Astrocyte of the spinal cord (primary cell): Measurements from ENCODE around the gene ZNF620.
A peak's percentile ranks its signal among the peaks of the same experiment; 100 is the strongest.
"Not testable (repeated sequence)": the region's sequence is repeated elsewhere in the genome, so short reads cannot be mapped to it uniquely, and the experiment has no call there.

Source experiments
- DNase-seq: peaks from one replicate; pipeline ENCODE4 v3.0.0; 2011; ENCODE audit warnings: low read depth, low spot score
- H3K4me3 ChIP-seq: 2 replicates; pipeline ENCODE4 v1.5.1; 2011; ENCODE audit warnings: low read depth, mild to moderate bottlenecking, low read length, moderate library complexity
- CTCF ChIP-seq: IDR thresholded peaks from 2 replicates; pipeline ENCODE4 v1.5.1; 2012; ENCODE audit warnings: low read depth, mild to moderate bottlenecking, low read length, inconsistent platforms
- in situ Hi-C: cut with HindIII; loops from 2 replicates; pipeline ENCODE4 v1.10.0; 2017; ENCODE audit warnings: low sequenced_read_pairs

ZNF620 gene

GRCh38 chr3:40532252-40532651 is 26.4 kb downstream of the ZNF620 start:
- no peak for TF ChIP-seq CTCF
- in situ Hi-C loops = no loop called here
- no peak overlapping the region for H3K4me3 ChIP-seq
- no peak for DNase-seq

- no peak for DNase-seq
- TF ChIP-seq CTCF = no peak
- H3K4me3 ChIP-seq = no peak overlapping the region
- in situ Hi-C loops = no loop called here
Observed at GRCh38 chr3:40534283-40534682, 28.4 kb downstream of the ZNF620 start.

GRCh38 chr3:40546816-40547215 is 41.0 kb downstream of the ZNF620 start:
- TF ChIP-seq CTCF = no peak
- in situ Hi-C loops = no loop called here
- peak; percentile 68 for DNase-seq
- H3K4me3 ChIP-seq = no peak overlapping the region

- no peak for TF ChIP-seq CTCF
- DNase-seq = no peak
- no peak overlapping the region for H3K4me3 ChIP-seq
- in situ Hi-C loops = no loop called here
Observed at GRCh38 chr3:40550167-40550566, 44.3 kb downstream of the ZNF620 start.

- TF ChIP-seq CTCF = no peak
- in situ Hi-C loops = no loop called here
- H3K4me3 ChIP-seq = no peak overlapping the region
- no peak for DNase-seq
Observed at GRCh38 chr3:40557575-40558161, 51.8 kb downstream of the ZNF620 start.

GRCh38 chr3:40562482-40562881 is 56.6 kb downstream of the ZNF620 start:
- in situ Hi-C loops, H3K4me3 ChIP-seq, DNase-seq: not testable (repeated sequence)

- in situ Hi-C loops, H3K4me3 ChIP-seq, DNase-seq: not testable (repeated sequence)
Observed at GRCh38 chr3:40565629-40566028, 59.8 kb downstream of the ZNF620 start.

GRCh38 chr3:40566694-40567093 is 60.9 kb downstream of the ZNF620 start:
- in situ Hi-C loops = no loop called here
- no peak overlapping the region for H3K4me3 ChIP-seq
- no peak for DNase-seq
- TF ChIP-seq CTCF = no peak
